GM23338 (cell line): ENCODE measurements around the gene PCP2. TPM values are rescaled to one million over a fixed set of nuclear protein-coding genes. Genes with fewer than 3 reads are reported as not detected.

Source experiments
- ATAC-seq: fragments of 200-7000 bp; cut with Tn5 transposase; 3 replicates; pipeline ENCODE4 v1.9.1; 2020
- DNase-seq: peaks from one replicate; pipeline ENCODE4 v3.0.0-alpha.2; 2015; ENCODE audit warnings: low spot score
- H2AFZ ChIP-seq: fragments of 200-600 bp; sonication (generic); 2 replicates; pipeline ENCODE4 v1.8.0; 2016; ENCODE audit warnings: antibody characterized with exemption, mild to moderate bottlenecking, moderate library complexity
- H3F3A ChIP-seq: fragments of 200-600 bp; sonication (generic); replicated peaks from 2 replicates; pipeline ENCODE4 v1.8.0; 2017; ENCODE audit warnings: antibody characterized with exemption, mixed run types, low read depth
- H3K27ac ChIP-seq: fragments of 200-600 bp; sonication (generic); 2 replicates; pipeline ENCODE4 v1.6.1; 2016; ENCODE audit warnings: low read depth
- H3K27me3 ChIP-seq: fragments of 200-600 bp; sonication (generic); 2 replicates; pipeline ENCODE4 v1.8.0; 2016; ENCODE audit warnings: mild to moderate bottlenecking, mixed run types, moderate library complexity; ENCODE audit not compliant: insufficient read depth
- H3K36me3 ChIP-seq: fragments of 200-600 bp; sonication (generic); 2 replicates; pipeline ENCODE4 v1.8.0; 2016; ENCODE audit warnings: mild to moderate bottlenecking; ENCODE audit not compliant: insufficient read depth
- H3K4me1 ChIP-seq: fragments of 200-600 bp; sonication (generic); 2 replicates; pipeline ENCODE4 v1.8.0; 2016; ENCODE audit warnings: mild to moderate bottlenecking, moderate library complexity; ENCODE audit not compliant: insufficient read depth
- H3K4me2 ChIP-seq: fragments of 200-600 bp; sonication (generic); 2 replicates; pipeline ENCODE4 v1.7.1; 2017; ENCODE audit warnings: mixed run types
- H3K4me3 ChIP-seq: fragments of 200-600 bp; sonication (generic); 2 replicates; pipeline ENCODE4 v1.6.1; 2016; ENCODE audit warnings: mixed run types
- H3K79me2 ChIP-seq: fragments of 200-600 bp; sonication (generic); replicated peaks from 2 replicates; pipeline ENCODE4 v1.8.0; 2017; ENCODE audit warnings: mild to moderate bottlenecking; ENCODE audit not compliant: insufficient read depth
- H3K9me2 ChIP-seq: fragments of 200-600 bp; sonication (generic); 2 replicates; pipeline ENCODE4 v1.8.0; 2017; ENCODE audit not compliant: insufficient read depth
- H4K20me1 ChIP-seq: fragments of 200-600 bp; sonication (generic); replicated peaks from 2 replicates; pipeline ENCODE4 v1.8.0; 2017; ENCODE audit warnings: mild to moderate bottlenecking; ENCODE audit not compliant: insufficient read depth
- H3K27ac Mint-ChIP-seq: 2 replicates; pipeline ENCODE4 v1.8.0; 2020; ENCODE audit warnings: inconsistent platforms, mild to moderate bottlenecking, moderate library complexity, mixed read lengths
- H3K27me3 Mint-ChIP-seq: 3 replicates; pipeline ENCODE4 v1.8.0; 2022; ENCODE audit warnings: low read depth, mild to moderate bottlenecking, moderate library complexity, mixed read lengths, inconsistent platforms; ENCODE audit not compliant: insufficient read depth, poor library complexity
- H3K36me3 Mint-ChIP-seq: 3 replicates; pipeline ENCODE4 v1.8.0; 2021; ENCODE audit warnings: low read depth, mild to moderate bottlenecking, inconsistent platforms, moderate library complexity, mixed read lengths
- H3K4me1 Mint-ChIP-seq: 3 replicates; pipeline ENCODE4 v1.8.0; 2020; ENCODE audit warnings: mild to moderate bottlenecking, inconsistent platforms, mixed read lengths
- H3K4me3 Mint-ChIP-seq: 3 replicates; pipeline ENCODE4 v1.8.0; 2021; ENCODE audit warnings: moderate library complexity, mild to moderate bottlenecking, inconsistent platforms, mixed read lengths
- H3K9me3 Mint-ChIP-seq: 3 replicates; pipeline ENCODE4 v1.8.0; 2020; ENCODE audit warnings: moderate library complexity, mild to moderate bottlenecking, inconsistent platforms, mixed read lengths
- CREB1 ChIP-seq: fragments of 250-450 bp; sonication (Bioruptor Pico); IDR thresholded peaks from 2 replicates; pipeline ENCODE4 v1.5.0; 2020; ENCODE audit warnings: low read depth, mild to moderate bottlenecking, moderate library complexity
- CTCF ChIP-seq, 2 experiments: fragments of 200-600 bp in 1 of 2; sonication (generic) in 1 of 2; conservative IDR thresholded peaks; 2 replicates each; pipeline versions ENCODE4 v1.5.1 to v1.6.1; 2016 to 2017; ENCODE audit warnings: antibody characterized with exemption in 2 of 2, low read depth in 2 of 2, mild to moderate bottlenecking in 2 of 2, moderate library complexity in 1 of 2
- EZH2 ChIP-seq: fragments of 200-600 bp; sonication (generic); IDR thresholded peaks from one replicate; pipeline ENCODE4 v1.8.0; 2017; ENCODE audit warnings: antibody characterized with exemption, mild to moderate bottlenecking, low read depth; ENCODE audit not compliant: unreplicated experiment
- EZH2phosphoT487 ChIP-seq: fragments of 200-600 bp; sonication (generic); IDR thresholded peaks from one replicate; pipeline ENCODE4 v1.8.1; 2018; ENCODE audit warnings: antibody characterized with exemption; ENCODE audit not compliant: unreplicated experiment
- JUNB ChIP-seq: IDR thresholded peaks from one replicate; pipeline ENCODE4 v1.6.1; 2016; ENCODE audit warnings: antibody characterized with exemption; ENCODE audit not compliant: unreplicated experiment
- NANOG ChIP-seq: IDR thresholded peaks from 2 replicates; pipeline ENCODE4 v1.6.1; 2016; ENCODE audit warnings: antibody characterized with exemption, borderline replicate concordance
- POLR2AphosphoS5 ChIP-seq: IDR thresholded peaks from 2 replicates; pipeline ENCODE4 v1.6.1; 2016; ENCODE audit warnings: antibody characterized with exemption, low read depth
- REST ChIP-seq: IDR thresholded peaks from one replicate; pipeline ENCODE4 v1.6.1; 2018; ENCODE audit warnings: antibody characterized with exemption; ENCODE audit not compliant: unreplicated experiment
- STAT1 ChIP-seq: IDR thresholded peaks from one replicate; pipeline ENCODE4 v1.6.1; 2016; ENCODE audit warnings: antibody characterized with exemption; ENCODE audit not compliant: unreplicated experiment
- ZNF114 ChIP-seq: fragments of 250-450 bp; sonication (Bioruptor Pico); IDR thresholded peaks from 2 replicates; pipeline ENCODE4 v1.5.0; 2020; ENCODE audit warnings: mild to moderate bottlenecking, moderate library complexity
- polyA plus RNA-seq: library from polyadenylated mRNA; unstranded; fragments of >200 nt; fragmentation: Nextera tagmentation; extraction: Ambion mirVana; gene quantifications from 2 replicates; pipeline ENCODE4 v1.2.1, GENCODE V29; 2016
- total RNA-seq: library from RNA; depleted of rRNA; stranded (reverse); fragments of >200 nt; shearing (Covaris generic); gene quantifications from 2 replicates; pipeline ENCODE4 v1.2.3, GENCODE V29; 2014
- TF ChIP-seq, protein P1 (sequence below): fragments of 250-450 bp; sonication (Bioruptor Pico); IDR thresholded peaks from 2 replicates; pipeline ENCODE4 v1.5.0; 2020; ENCODE audit warnings: mild to moderate bottlenecking, moderate library complexity

PCP2 gene
- total and polyA plus RNA-seq, 2 experiments from 2014 or later, result not detected

- TF ChIP-seq STAT1, result no peak
- no peak for TF ChIP-seq REST
- no peak for TF ChIP-seq ZNF114 (CRISPR knock-in tag)
Measured at GRCh38 chr19:7647156-7647555, 13.6 kb upstream of the PCP2 start (continued).

DNA sequence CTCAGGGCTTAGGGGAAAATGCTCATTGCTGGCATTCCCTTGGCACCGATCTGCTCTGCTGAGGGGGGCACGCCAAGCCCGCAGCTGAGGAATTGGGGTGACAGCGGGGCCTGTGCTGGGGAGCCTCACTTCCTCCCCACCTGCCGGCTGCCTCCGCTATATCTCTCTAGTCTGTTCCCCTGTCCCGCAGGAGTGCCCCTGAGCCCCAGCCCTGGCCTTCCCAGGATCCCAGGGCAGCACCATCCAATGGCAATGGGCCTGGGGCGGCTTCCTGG lies 12.8 kb upstream of the PCP2 start:
- no peak for DNase-seq
- TF ChIP-seq CREB1 (CRISPR knock-in tag), result no peak
- no peak for TF ChIP-seq EZH2
- TF ChIP-seq ZNF114 (CRISPR knock-in tag), result no peak
- TF ChIP-seq NANOG, result no peak
- no peak for TF ChIP-seq POLR2AphosphoS5
- no peak for TF ChIP-seq CTCF (conservative IDR thresholded peaks at IDR 0.05; ENCODE audit: low read depth in 2 of 2)
- TF ChIP-seq REST, result no peak
- no peak for TF ChIP-seq STAT1
- no peak for TF ChIP-seq JUNB
- TF ChIP-seq EZH2phosphoT487, result no peak
- TF ChIP-seq, protein P1, sequence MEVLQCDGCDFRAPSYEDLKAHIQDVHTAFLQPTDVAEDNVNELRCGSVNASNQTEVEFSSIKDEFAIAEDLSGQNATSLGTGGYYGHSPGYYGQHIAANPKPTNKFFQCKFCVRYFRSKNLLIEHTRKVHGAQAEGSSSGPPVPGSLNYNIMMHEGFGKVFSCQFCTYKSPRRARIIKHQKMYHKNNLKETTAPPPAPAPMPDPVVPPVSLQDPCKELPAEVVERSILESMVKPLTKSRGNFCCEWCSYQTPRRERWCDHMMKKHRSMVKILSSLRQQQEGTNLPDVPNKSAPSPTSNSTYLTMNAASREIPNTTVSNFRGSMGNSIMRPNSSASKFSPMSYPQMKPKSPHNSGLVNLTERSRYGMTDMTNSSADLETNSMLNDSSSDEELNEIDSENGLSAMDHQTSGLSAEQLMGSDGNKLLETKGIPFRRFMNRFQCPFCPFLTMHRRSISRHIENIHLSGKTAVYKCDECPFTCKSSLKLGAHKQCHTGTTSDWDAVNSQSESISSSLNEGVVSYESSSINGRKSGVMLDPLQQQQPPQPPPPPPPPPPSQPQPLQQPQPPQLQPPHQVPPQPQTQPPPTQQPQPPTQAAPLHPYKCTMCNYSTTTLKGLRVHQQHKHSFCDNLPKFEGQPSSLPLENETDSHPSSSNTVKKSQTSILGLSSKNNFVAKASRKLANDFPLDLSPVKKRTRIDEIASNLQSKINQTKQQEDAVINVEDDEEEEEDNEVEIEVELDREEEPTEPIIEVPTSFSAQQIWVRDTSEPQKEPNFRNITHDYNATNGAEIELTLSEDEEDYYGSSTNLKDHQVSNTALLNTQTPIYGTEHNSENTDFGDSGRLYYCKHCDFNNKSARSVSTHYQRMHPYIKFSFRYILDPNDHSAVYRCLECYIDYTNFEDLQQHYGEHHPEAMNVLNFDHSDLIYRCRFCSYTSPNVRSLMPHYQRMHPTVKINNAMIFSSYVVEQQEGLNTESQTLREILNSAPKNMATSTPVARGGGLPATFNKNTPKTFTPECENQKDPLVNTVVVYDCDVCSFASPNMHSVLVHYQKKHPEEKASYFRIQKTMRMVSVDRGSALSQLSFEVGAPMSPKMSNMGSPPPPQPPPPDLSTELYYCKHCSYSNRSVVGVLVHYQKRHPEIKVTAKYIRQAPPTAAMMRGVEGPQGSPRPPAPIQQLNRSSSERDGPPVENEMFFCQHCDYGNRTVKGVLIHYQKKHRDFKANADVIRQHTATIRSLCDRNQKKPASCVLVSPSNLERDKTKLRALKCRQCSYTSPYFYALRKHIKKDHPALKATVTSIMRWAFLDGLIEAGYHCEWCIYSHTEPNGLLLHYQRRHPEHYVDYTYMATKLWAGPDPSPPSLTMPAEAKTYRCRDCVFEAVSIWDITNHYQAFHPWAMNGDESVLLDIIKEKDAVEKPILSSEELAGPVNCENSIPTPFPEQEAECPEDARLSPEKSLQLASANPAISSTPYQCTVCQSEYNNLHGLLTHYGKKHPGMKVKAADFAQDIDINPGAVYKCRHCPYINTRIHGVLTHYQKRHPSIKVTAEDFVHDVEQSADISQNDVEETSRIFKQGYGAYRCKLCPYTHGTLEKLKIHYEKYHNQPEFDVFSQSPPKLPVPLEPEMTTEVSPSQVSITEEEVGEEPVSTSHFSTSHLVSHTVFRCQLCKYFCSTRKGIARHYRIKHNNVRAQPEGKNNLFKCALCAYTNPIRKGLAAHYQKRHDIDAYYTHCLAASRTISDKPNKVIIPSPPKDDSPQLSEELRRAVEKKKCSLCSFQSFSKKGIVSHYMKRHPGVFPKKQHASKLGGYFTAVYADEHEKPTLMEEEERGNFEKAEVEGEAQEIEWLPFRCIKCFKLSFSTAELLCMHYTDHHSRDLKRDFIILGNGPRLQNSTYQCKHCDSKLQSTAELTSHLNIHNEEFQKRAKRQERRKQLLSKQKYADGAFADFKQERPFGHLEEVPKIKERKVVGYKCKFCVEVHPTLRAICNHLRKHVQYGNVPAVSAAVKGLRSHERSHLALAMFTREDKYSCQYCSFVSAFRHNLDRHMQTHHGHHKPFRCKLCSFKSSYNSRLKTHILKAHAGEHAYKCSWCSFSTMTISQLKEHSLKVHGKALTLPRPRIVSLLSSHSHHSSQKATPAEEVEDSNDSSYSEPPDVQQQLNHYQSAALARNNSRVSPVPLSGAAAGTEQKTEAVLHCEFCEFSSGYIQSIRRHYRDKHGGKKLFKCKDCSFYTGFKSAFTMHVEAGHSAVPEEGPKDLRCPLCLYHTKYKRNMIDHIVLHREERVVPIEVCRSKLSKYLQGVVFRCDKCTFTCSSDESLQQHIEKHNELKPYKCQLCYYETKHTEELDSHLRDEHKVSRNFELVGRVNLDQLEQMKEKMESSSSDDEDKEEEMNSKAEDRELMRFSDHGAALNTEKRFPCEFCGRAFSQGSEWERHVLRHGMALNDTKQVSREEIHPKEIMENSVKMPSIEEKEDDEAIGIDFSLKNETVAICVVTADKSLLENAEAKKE (CRISPR knock-in tag), result no peak

More for the DNA sequence above, 12.8 kb upstream of the PCP2 start:
- no peaks in the 10 kb centered on the region for H3K4me1 ChIP-seq
- no peaks in the 10 kb centered on the region for H3K9me2 ChIP-seq
- H3K79me2 ChIP-seq, result no peaks in the 10 kb centered on the region
- H3K4me1 Mint-ChIP-seq, result no peaks in the 10 kb centered on the region
- H3K4me3 Mint-ChIP-seq, result no peak overlapping the region
- no peaks in the 10 kb centered on the region for H3F3A ChIP-seq
- ATAC-seq, result no peak
- no peak overlapping the region for H3K27ac ChIP-seq
- H3K9me3 Mint-ChIP-seq, result no peaks in the 10 kb centered on the region
- no peaks in the 10 kb centered on the region; the same call in 1 of the 2 replicates for H4K20me1 ChIP-seq
- H3K4me3 ChIP-seq, result no peak overlapping the region
- H3K27me3 ChIP-seq, result peaks cover 6% of the 10 kb centered on the region; the same call in 1 of the 2 replicates
- H3K36me3 ChIP-seq, result no peaks in the 10 kb centered on the region
- no peak overlapping the region for H2AFZ ChIP-seq
- H3K4me2 ChIP-seq, result no peak overlapping the region
- H3K27ac Mint-ChIP-seq, result no peak overlapping the region
- peaks cover 14% of the 10 kb centered on the region for H3K27me3 Mint-ChIP-seq
- H3K36me3 Mint-ChIP-seq, result peaks cover 3% of the 10 kb centered on the region; the same call in 1 of the 3 replicates
